OCI-LY7 (cell line): ENCODE results near the gene MRPL55.

Experiments used
- CTCF ChIP-seq: fragments of 200-600 bp; sonication (generic); conservative IDR thresholded peaks from 2 replicates; pipeline ENCODE4 v1.5.1; 2014; ENCODE audit warnings: mild to moderate bottlenecking, antibody characterized with exemption, low read length, moderate library complexity, mixed read lengths
- EZH2phosphoT487 ChIP-seq: fragments of 200-600 bp; sonication (generic); IDR thresholded peaks from 2 replicates; pipeline ENCODE4 v1.6.1; 2018; ENCODE audit warnings: low read depth, borderline replicate concordance, mild to moderate bottlenecking, mixed run types, antibody characterized with exemption, low read length, moderate library complexity, mixed read lengths

GRCh38 chr1:228060458-228061190, 48.5 kb downstream of the MRPL55 start:
- TF ChIP-seq CTCF (no peak), EZH2phosphoT487 (no peak)
